Neural cell (in vitro differentiated cells): ENCODE data around the gene ORM1. TPM values are rescaled to one million over a fixed set of nuclear protein-coding genes. Genes with fewer than 3 reads are reported as not detected.

ENCODE experiments used
- H2AFZ ChIP-seq: fragments of 200-600, 300-800 bp; sonication (generic), shearing (Covaris generic); 2 replicates; pipeline ENCODE4 v1.6.0; 2014; ENCODE audit warnings: low read depth, mild to moderate bottlenecking, antibody characterized with exemption, low read length, moderate library complexity
- H3F3A ChIP-seq: fragments of 200-600 bp; shearing (Covaris generic); 2 replicates; pipeline ENCODE4 v1.6.1; 2016; ENCODE audit warnings: mild to moderate bottlenecking, moderate library complexity, mixed read lengths, antibody characterized with exemption, low read length; ENCODE audit not compliant: insufficient read depth, poor library complexity, severe bottlenecking
- H3K27ac ChIP-seq: fragments of 200-600, 300-800 bp; sonication (generic), shearing (Covaris generic); 2 replicates; pipeline ENCODE4 v1.5.1; 2014; ENCODE audit warnings: mild to moderate bottlenecking, low read length, moderate library complexity
- H3K27me3 ChIP-seq: fragments of 300-800, 200-600 bp; sonication (generic), shearing (Covaris generic); 2 replicates; pipeline ENCODE4 v1.6.0; 2014; ENCODE audit warnings: mild to moderate bottlenecking, low read depth, low read length, moderate library complexity; ENCODE audit not compliant: insufficient read depth
- H3K36me3 ChIP-seq: fragments of 300-800, 200-600 bp; sonication (generic), shearing (Covaris generic); 2 replicates; pipeline ENCODE4 v1.5.1; 2014; ENCODE audit warnings: mild to moderate bottlenecking, antibody characterized with exemption, low read length, moderate library complexity; ENCODE audit not compliant: insufficient read depth
- H3K4me2 ChIP-seq: fragments of 300-800, 200-600 bp; sonication (generic), shearing (Covaris generic); 2 replicates; pipeline ENCODE4 v1.6.0; 2014; ENCODE audit warnings: mild to moderate bottlenecking, low read length
- H3K4me3 ChIP-seq: fragments of 300-800, 200-600 bp; sonication (generic), shearing (Covaris generic); 2 replicates; pipeline ENCODE4 v1.5.1; 2014; ENCODE audit warnings: mild to moderate bottlenecking, low read length, moderate library complexity
- H3K79me2 ChIP-seq: fragments of 200-600 bp; shearing (Covaris generic); replicated peaks from 2 replicates; pipeline ENCODE4 v1.6.0; 2014; ENCODE audit warnings: mild to moderate bottlenecking, low read length, moderate library complexity; ENCODE audit not compliant: insufficient read depth
- H3K9ac ChIP-seq: fragments of 300-800, 200-600 bp; sonication (generic), shearing (Covaris generic); 2 replicates; pipeline ENCODE4 v1.6.1; 2016; ENCODE audit warnings: mild to moderate bottlenecking, low read length, mixed read lengths
- H3K9me2 ChIP-seq: fragments of 200-600 bp; shearing (Covaris generic); 2 replicates; pipeline ENCODE4 v1.6.1; 2016; ENCODE audit warnings: mild to moderate bottlenecking, low read length, mixed read lengths; ENCODE audit not compliant: insufficient read depth
- H3K9me3 ChIP-seq: fragments of 200-600, 300-800 bp; sonication (generic), shearing (Covaris generic); 2 replicates; pipeline ENCODE4 v1.6.1; 2016; ENCODE audit warnings: mild to moderate bottlenecking, mixed run types, low read length, moderate library complexity, mixed read lengths
- H4K20me1 ChIP-seq: fragments of 200-600 bp; shearing (Covaris generic); 2 replicates; pipeline ENCODE4 v1.6.1; 2016; ENCODE audit warnings: mild to moderate bottlenecking, mixed run types; ENCODE audit not compliant: insufficient read depth
- EP300 ChIP-seq: fragments of 450-650 bp; conservative IDR thresholded peaks from 2 replicates; pipeline ENCODE4 v1.6.1; 2014; ENCODE audit warnings: antibody characterized with exemption, mild to moderate bottlenecking, moderate library complexity; ENCODE audit not compliant: poor library complexity, severe bottlenecking
- EZH2 ChIP-seq: fragments of 200-600, 300-800 bp; shearing (Covaris generic), sonication (generic); IDR thresholded peaks from 2 replicates; pipeline ENCODE4 v1.6.1; 2014; ENCODE audit warnings: antibody characterized with exemption, low read length, borderline replicate concordance, mild to moderate bottlenecking; ENCODE audit not compliant: insufficient read depth, poor library complexity, severe bottlenecking
- MXI1 ChIP-seq: fragments of 450-650 bp; conservative IDR thresholded peaks from 2 replicates; pipeline ENCODE4 v1.6.1; 2014; ENCODE audit warnings: antibody characterized with exemption, mild to moderate bottlenecking; ENCODE audit not compliant: poor library complexity, severe bottlenecking
- POLR2AphosphoS5 ChIP-seq: IDR thresholded peaks from 2 replicates; pipeline ENCODE4 v1.6.1; 2012
- RAD21 ChIP-seq: fragments of 450-650 bp; conservative IDR thresholded peaks from 2 replicates; pipeline ENCODE4 v1.6.1; 2014; ENCODE audit warnings: antibody characterized with exemption, mild to moderate bottlenecking, moderate library complexity
- SMC3 ChIP-seq: fragments of 450-650 bp; conservative IDR thresholded peaks from 2 replicates; pipeline ENCODE4 v1.6.1; 2014; ENCODE audit warnings: antibody characterized with exemption, mild to moderate bottlenecking, moderate library complexity; ENCODE audit not compliant: poor library complexity
- TAF1 ChIP-seq: IDR thresholded peaks from 2 replicates; pipeline ENCODE4 v1.6.1; 2012; ENCODE audit warnings: low read depth
- polyA plus RNA-seq: library from polyadenylated mRNA; depleted of rRNA; stranded (reverse); fragments of >200 nt; gene quantifications from 2 replicates; pipeline ENCODE4 v1.2.3, GENCODE V29; 2014
- TF ChIP-seq, protein P1 (sequence below): fragments of 450-650 bp; IDR thresholded peaks from 2 replicates; pipeline ENCODE4 v1.5.1; 2014; ENCODE audit warnings: antibody characterized with exemption, mild to moderate bottlenecking, moderate library complexity; ENCODE audit not compliant: poor library complexity, severe bottlenecking
- TF ChIP-seq, protein P2 (sequence below): IDR thresholded peaks from 2 replicates; pipeline ENCODE4 v1.6.1; 2012; ENCODE audit warnings: borderline replicate concordance

Gene ORM1
- polyA plus RNA-seq, 1 donor from 2014 or later = not detected

DNA sequence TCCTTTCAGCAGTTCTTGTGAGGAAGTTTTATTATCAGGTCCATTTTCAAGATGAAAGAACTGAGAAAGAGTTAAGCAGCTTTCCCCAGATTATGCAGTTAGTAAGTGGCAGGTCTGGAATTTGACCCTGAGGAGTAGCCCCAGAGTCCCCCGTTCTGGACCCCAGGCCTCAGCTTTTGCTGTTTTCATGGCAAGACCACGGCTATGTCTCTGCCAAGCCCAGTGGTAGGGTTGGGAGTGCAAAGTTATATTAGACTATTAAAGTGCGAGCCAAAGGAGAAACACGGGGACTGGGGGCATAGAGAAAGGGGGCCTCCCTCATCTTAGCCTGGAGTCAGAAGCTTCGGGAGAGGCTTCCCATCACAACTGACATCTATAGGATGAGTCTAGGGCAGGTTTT is 19.3 kb upstream of the ORM1 start:
- Histone ChIP-seq H3K9ac (no peak overlapping the region), H3K4me3 (no peak overlapping the region), H3K27ac (no peak overlapping the region), H3F3A (no peaks in the 10 kb centered on the region), H4K20me1 (no peaks in the 10 kb centered on the region), H3K9me2 (no peaks in the 10 kb centered on the region), H3K4me2 (no peak overlapping the region), H3K36me3 (no peaks in the 10 kb centered on the region), H3K9me3 (no peaks in the 10 kb centered on the region), H2AFZ (no peak overlapping the region), H3K27me3 (no peaks in the 10 kb centered on the region), H3K79me2 (no peaks in the 10 kb centered on the region)
- TF ChIP-seq, protein P1, sequence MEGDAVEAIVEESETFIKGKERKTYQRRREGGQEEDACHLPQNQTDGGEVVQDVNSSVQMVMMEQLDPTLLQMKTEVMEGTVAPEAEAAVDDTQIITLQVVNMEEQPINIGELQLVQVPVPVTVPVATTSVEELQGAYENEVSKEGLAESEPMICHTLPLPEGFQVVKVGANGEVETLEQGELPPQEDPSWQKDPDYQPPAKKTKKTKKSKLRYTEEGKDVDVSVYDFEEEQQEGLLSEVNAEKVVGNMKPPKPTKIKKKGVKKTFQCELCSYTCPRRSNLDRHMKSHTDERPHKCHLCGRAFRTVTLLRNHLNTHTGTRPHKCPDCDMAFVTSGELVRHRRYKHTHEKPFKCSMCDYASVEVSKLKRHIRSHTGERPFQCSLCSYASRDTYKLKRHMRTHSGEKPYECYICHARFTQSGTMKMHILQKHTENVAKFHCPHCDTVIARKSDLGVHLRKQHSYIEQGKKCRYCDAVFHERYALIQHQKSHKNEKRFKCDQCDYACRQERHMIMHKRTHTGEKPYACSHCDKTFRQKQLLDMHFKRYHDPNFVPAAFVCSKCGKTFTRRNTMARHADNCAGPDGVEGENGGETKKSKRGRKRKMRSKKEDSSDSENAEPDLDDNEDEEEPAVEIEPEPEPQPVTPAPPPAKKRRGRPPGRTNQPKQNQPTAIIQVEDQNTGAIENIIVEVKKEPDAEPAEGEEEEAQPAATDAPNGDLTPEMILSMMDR = no peak
- no peak for TF ChIP-seq RAD21
- TF ChIP-seq, protein P2, sequence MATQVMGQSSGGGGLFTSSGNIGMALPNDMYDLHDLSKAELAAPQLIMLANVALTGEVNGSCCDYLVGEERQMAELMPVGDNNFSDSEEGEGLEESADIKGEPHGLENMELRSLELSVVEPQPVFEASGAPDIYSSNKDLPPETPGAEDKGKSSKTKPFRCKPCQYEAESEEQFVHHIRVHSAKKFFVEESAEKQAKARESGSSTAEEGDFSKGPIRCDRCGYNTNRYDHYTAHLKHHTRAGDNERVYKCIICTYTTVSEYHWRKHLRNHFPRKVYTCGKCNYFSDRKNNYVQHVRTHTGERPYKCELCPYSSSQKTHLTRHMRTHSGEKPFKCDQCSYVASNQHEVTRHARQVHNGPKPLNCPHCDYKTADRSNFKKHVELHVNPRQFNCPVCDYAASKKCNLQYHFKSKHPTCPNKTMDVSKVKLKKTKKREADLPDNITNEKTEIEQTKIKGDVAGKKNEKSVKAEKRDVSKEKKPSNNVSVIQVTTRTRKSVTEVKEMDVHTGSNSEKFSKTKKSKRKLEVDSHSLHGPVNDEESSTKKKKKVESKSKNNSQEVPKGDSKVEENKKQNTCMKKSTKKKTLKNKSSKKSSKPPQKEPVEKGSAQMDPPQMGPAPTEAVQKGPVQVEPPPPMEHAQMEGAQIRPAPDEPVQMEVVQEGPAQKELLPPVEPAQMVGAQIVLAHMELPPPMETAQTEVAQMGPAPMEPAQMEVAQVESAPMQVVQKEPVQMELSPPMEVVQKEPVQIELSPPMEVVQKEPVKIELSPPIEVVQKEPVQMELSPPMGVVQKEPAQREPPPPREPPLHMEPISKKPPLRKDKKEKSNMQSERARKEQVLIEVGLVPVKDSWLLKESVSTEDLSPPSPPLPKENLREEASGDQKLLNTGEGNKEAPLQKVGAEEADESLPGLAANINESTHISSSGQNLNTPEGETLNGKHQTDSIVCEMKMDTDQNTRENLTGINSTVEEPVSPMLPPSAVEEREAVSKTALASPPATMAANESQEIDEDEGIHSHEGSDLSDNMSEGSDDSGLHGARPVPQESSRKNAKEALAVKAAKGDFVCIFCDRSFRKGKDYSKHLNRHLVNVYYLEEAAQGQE = no peak
- no peak for TF ChIP-seq EZH2
- TF ChIP-seq SMC3 = no peak
- TF ChIP-seq MXI1 = no peak
- TF ChIP-seq EP300 = no peak
- no peak for TF ChIP-seq POLR2AphosphoS5

DNA sequence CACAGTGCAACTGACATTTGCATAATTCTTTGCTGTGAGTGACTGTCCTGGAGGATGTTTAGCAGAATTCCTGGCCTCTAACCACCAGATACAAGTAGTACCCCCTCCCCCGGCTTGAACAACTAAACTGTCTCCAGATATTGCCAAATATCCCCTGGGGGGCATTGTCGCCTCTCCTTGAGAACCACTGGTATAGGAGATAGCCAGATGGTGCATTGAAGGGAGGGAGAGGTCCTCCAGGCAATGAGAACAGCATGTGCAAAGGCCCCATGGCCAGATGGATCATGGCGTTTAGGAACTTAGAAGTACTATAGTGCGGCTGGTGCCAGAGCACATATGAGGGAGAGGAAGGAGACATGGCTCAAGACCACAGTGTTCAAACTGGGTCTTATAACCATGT is 18.9 kb upstream of the ORM1 start:
- H3K4me2 ChIP-seq = no peak overlapping the region
- H3K9me2 ChIP-seq = no peaks in the 10 kb centered on the region
- H3K9ac ChIP-seq = no peak overlapping the region
- no peaks in the 10 kb centered on the region for H3K79me2 ChIP-seq
- H3K4me3 ChIP-seq = no peak overlapping the region
- no peaks in the 10 kb centered on the region for H3K9me3 ChIP-seq
- no peaks in the 10 kb centered on the region for H4K20me1 ChIP-seq
- H3K27me3 ChIP-seq = no peaks in the 10 kb centered on the region
- no peaks in the 10 kb centered on the region for H3F3A ChIP-seq
- no peak for TF ChIP-seq EP300
- no peak for TF ChIP-seq TAF1
- no peak for TF ChIP-seq MXI1
- TF ChIP-seq, protein P1 = no peak
- TF ChIP-seq, protein P2 = no peak
- no peak for TF ChIP-seq POLR2AphosphoS5
- TF ChIP-seq SMC3 = no peak
- TF ChIP-seq EZH2 = no peak
- TF ChIP-seq RAD21 = no peak
- no peaks in the 10 kb centered on the region for H3K36me3 ChIP-seq
- H2AFZ ChIP-seq = no peak overlapping the region
- H3K27ac ChIP-seq = no peak overlapping the region
